Glomerular visceral epithelial cell (primary cell): Measurements from ENCODE around the gene AURKAIP1.

ENCODE experiments used
- DNase-seq: peaks from one replicate; pipeline ENCODE4 v3.0.0-alpha.2; 2016; ENCODE audit errors: extremely low spot score

Gene AURKAIP1

DNA sequence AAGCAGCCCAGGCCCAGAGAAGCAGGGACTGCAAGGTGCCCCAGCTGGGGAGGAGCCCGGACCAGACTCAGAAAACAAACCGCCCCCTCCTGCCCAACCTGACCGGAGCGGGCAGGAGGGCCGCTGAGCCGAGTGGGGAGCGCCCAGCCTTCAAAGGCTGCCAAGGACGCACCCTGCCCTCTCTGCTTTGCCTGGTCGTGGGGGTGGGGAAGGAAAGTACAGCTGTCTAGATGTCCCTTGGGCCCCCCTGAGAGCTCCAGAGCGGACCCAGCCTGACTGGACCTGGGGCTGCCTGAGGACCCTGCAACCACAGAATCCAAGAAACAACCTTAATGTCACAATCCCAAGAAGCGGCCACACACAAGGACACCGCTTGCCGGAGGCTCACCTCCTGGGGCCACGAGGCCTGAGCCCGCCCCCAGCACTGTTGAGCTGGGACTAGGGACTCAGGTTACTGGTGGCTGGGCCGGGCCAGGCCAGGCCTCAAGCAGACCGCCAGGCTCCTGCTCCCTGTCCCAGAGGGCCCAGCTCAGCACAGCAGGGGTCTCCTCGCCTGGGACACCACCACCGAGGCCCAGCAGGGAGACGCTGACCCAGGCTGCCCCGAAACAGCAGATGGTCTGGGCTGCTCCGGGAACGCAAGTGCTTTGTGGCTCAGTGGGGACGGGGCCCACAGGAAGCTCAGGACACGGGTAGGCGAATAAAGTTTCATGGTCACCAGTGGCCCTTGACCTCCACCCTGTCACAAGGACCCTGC lies 27.2 kb downstream of the AURKAIP1 start:
- peak; percentile 59 for DNase-seq

DNA sequence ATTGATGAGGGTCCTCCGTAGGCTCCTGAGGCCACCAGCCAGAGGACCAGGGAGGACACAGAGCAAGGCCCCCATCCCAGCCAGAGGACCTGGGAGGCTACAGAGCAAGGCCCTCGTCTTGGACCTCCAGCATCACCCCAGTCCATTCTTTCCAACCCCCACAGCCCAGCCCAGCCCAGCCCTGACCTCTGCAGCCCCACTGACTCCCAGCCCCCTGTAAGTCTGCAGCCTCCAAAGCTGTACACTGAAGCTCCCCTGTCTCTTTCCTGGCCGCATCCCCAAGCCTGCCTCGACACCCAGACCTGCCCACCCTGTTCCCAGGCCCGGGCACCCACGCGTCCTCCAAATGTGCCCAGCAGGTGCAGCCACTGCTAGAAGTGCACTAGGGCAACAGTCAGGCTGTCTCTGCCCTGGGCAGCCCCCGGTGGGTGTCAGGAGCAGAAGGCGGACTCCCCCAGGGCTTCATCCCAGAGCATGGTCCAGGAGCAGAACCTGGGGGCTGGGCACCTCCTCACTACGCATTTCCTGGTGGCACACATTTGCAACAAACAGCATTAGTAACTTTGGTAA lies 27.9 kb downstream of the AURKAIP1 start:
- no peak for DNase-seq

DNA sequence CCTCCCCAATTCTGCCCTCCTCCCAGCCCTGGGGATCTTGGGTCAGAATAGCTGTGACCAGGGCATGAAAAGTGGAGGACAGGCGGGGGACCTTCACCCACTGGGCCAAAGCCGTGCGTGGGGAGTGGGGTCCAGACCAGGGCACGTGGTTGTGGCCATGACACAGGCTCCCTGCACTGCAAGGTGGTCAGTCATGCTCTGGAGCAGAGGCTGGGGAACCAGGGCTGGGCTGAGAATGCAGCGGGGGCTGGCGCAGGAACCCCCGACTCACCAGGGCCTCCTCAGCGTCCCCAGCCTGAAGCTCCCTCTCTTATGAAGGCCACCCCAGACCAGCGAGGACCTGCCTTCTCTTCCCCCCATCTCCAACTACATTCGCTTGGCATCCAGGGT lies 28.5 kb downstream of the AURKAIP1 start:
- no peak for DNase-seq

DNA sequence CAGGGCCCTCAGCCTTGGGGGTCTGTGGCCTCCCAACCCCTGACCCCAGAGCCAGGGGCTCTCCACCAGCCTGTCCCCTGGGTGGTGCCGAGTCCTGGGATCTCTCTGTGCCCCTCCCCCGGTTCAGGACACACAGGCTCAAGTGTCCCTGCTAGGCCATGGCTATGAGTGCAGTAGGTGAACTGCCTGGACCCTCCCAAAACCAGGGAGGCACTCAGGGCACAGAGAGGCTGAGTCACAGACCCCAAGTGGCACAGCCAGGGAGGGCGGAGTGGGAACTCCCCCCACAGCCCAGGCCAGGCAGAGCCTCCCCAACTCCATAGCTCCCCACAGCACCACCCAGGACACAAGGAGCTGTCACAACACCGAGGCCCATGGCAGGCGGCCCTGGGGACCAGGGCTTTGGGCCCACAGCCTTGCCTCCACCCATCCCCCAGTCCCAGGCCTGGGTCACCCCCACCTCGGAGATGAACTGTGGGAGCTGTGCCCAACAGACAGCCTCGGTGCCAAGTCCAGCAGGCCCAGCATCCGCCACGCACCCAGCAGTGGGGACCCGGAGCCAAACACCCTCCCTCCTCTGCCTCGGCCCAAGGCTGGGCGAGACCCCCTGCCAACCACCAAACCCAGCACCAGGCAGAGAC lies 29.0 kb downstream of the AURKAIP1 start:
- no peak for DNase-seq

DNA sequence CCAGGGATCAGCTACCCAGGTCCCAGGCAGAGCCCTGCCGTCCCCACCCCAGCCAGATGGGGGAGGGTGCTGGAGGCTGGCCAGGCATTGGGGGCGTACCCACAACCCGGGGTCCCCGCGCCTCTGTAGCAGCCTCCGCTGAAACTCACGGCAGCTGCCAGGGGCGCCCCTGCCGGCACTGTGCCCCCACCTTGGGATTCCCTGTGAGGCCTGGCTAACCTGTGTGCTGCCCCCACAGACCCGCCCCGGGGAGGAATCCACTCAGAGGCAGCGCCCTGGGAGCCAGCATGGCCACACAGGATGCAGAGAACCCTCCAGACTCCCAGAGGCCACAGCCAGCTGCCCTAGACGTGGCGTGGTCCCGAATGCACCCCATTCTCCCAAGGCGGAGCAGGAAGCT lies 29.6 kb downstream of the AURKAIP1 start:
- no peak for DNase-seq

DNA sequence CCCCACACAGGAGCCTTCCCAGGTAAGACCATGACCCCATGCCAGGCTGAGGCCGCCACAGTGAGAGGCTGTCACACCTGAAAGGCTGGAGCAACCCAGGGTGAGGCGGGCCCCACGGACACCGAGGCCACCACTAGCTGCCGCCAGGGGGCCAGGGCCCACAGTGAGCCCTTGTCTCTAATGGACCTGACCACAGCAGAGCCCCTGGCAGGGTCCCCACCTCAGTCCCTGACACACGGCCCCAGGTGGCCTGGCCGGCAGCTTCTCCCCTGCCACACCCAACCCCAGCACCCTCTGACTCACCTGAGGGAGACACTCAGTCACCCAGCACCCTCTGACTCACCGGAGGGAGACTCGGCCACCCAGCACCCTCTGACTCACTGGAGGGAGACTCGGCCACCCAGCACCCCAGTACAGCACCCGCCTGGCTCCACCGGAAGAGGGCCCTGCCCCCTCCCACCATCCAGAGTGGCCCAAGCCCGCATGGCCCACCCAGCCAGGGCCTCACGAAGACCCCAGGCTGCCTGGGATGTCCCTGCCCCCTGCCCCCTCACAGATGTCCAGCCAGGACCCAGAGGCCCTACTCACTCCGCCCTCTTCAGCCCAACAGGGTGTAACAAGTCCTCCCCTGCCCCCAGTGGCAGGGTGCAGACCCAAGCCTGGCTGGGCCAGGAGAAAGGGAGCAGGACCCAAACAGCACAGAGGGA lies 30.2 kb downstream of the AURKAIP1 start:
- DNase-seq: peak; percentile 75

DNA sequence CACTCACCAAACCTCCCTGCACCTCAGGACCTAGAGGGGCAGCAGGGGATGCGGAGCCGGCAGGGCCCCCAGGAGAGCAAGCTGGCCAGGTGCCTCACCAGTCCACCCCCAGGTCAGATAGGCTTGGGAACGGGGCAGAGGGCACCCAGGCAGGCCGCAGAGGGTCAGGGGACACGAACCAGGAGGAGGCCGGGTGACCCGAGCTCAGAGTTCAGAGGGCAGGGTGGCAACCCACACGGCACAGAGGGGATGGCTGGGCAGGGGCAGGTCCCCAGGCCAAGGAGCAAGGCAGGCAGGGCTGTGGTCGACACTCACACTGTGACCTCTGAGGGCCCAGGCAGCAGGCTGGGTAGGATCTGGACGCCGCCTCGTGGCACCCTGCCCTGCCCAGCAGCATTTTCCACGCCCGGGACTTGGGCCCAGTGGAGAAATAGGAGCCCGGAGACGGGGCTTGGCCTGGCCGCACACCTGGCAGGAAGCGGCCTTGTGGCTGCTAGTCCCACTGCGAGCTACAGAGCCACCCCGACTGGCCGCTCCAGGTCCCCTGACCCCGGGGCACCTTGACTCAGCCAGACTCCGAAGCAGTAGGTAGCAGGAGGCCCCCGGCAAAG lies 31.1 kb downstream of the AURKAIP1 start:
- DNase-seq: no peak

DNA sequence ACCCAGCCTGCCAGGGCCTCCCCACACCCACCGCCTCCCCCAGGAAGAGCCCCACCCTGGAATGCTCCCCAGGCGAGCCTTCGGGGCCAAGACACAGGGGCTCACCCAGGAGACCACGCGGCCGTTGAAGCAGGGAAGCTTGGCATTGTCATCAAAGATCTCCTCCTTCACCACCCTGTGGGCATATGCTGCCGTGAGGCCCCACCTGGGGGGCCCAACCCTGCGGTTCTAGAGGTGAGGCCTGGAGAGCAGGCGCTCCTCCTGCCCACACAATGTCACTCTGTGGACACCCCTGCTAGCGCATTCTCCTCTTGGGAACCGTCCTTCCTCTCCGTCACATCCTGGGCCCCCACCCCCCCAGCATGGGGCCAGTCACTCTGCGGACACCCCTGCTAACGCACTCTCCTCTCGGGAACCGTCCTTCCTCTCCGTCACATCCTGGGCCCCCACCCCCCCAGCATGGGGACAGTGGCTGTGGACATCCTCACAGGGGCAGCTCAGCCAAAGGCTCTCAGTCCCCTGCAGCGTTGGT lies 32.4 kb downstream of the AURKAIP1 start:
- no peak for DNase-seq

DNA sequence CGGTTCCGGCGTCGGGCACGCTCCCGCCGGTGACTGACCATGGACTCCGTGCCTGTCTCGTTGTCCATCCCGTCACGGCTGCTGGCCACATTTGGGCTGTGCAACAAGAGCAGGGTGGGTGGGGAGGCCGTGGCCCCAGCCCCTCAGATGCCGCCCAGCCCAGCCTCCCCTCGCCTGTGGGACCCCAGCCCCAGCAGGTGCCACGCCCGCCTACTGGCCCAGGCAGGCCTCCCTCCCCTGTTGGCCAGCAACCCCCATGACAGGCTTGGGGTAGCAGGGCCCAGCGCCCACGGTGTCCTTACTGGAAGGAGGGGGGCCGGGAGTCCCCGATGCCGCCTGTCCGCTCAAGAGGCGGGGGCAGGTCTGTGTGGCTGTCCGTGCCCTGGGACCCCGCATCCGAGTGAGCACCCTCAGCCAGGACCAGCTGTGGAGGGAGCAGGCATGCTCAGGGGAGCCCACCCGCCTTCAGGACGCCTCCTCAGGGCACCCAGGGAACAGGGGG lies 32.9 kb downstream of the AURKAIP1 start:
- DNase-seq: no peak

DNA sequence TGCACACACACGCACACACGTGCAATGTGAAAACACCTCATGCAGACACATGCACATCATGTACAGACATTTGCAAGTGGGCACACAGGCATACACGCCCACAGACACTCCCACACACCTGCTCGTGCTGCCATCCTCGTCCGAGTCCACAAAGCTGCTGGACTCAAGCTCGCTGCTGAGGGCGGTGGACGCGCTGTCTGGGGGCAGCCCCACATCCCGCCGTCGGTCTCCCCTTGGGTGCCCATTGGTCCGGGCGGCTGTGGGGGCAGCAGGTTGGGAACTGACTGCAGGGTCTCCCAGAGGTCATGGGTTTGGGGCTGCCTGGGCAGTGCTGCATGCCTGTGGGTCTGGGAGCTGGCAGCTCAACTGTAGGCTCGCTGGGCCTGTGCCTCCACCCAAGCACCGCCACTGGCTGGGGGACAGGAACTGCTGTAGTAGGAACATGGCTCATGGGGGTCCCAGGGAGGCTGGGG lies 33.4 kb downstream of the AURKAIP1 start:
- DNase-seq: no peak

DNA sequence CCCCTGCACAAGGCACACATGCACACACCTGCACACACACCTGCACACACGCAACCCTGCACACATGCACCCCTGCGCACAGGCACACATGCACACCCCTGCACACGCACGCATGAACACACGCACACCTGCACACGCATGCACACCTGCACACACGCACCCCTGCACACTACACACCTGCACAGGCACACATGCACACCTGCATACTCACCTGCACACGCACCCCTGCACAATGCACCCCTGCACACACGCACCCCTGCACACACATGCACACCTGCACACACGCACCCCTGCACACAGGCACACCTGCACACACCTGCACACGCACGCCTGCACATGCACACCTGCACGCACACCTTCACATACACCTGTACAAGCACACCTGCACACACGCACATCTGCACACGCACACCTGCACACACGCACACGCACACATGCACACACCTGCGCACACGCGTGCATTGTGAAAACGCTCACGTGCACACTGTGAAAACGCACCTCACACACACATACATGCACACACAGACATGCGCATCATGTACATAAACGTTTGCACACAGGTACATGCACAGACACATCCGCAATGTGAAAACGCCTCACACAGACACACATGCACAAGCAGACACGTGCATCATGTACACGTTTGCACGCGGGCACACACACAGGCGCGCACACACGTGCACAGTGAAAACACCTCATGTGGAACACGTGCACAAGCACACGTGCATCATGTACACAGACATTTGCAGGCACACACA lies 34.0 kb downstream of the AURKAIP1 start:
- no peak for DNase-seq

DNA sequence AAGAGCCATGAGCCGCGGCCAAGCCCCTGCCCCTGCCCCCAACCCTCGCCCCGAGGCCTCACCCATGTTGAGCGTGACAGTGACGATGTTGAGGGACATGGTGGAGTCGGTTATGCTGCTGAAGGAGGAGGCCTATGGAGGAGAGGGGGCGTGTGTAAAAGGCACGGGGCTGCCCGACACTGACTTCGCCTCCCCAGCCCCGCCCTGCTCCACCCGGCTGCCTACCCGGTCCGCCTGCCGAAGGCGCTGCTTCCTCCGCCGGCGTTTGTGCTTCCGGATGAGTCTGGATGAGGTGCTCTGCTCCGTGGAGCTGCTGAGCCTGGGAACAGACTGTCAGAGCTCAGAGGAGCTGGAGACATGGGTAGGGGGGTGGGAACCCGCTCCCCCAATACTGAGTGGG lies 34.8 kb downstream of the AURKAIP1 start:
- no peak for DNase-seq

DNA sequence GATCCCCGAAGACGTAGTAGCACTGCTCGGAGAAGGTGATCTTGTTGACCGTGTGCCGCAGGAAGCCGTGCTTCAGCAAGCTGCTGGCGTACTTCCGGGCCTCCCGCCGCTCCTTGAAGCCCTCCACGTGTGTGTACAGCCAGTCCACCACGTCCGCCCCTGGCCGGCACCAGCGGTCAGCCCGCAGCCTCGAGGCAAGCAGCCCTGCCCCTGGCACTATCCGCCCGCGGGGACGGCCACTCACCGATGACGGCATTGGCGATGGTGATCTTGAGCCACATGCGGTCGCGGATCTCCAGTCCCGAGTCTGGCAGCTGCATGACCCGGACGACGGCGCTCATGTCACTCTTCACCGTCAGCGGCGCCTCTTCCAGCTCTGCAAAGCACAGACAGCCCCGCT lies 36.7 kb downstream of the AURKAIP1 start:
- no peak for DNase-seq

DNA sequence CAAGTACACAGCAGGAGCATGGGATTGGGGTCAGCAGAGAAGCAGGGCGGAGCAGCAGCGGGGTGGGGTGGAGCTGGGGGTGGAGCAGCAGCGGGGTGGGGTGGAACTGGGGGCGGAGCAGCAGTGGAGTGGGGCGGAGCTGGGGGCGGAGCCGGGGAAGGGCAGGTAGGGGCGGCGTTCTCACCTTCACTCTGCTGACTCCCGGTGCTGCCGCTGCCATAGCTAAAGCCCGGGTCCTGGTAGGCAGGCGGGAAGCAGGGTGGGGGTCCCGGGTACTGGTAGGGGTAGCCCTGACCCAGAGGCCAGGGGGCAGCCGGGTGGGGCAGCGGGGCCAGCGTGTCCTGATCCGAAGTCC lies 37.2 kb downstream of the AURKAIP1 start:
- DNase-seq: no peak

DNA sequence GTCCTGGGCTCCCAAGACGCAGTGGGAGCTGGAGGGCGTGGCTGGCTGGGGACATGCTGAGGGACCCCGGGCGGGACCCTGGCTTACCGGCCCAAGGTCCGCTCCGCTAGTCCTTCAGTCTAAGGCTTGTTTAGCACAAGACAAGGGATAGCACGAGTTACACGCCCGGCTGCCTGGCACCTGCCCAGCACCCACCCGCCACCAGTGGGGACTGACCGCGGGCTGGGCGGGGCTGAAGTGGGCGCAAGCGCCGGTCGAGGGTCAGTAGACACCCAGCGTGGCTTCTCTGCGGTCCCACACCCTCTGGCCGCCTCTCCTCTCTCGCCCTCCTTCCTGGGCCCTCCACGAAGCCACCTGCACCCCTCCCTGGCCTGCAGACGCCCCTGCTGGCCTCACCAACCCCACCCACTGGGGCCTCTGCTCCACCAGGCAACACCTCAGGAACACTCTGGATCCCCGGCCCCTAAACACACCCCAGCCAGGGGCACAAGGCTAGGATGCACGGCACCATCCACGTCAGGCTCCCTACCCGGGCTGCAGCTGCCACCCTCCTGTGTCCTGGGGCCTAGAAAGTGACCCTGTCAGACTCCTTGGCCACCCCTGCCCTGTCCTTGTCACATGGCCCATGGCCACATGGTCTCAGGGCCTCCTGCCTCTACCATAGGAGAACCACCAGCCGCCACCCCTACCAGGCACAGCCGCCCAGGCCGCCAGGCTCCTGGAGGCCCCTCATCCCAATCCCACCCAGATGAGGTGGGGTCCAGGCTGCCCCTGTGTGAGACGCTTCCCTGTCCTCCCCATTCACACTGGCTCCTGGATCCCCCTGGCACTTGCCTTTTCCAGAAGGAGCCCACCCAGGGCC lies 37.8 kb downstream of the AURKAIP1 start:
- DNase-seq: no peak

DNA sequence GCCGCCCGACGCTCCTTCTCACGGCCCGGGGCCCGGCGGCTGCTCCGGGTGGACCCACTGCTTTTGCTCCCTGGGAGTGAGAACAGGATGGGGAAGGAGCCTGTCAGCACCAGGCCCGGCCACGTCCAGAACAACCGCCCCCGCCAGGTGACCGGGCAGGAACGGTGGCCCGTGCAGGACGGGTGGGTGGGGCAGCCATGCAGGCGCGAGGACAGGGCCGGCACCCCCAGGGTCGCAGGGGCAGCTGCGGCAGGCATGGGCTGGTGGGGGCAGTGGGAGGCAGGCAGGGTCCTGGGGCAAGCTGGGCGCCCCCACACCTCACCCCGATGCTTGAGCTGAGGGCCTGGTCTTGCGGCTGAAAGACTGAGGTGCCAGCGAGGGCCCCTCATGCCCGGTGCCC lies 38.6 kb downstream of the AURKAIP1 start:
- no peak for DNase-seq

DNA sequence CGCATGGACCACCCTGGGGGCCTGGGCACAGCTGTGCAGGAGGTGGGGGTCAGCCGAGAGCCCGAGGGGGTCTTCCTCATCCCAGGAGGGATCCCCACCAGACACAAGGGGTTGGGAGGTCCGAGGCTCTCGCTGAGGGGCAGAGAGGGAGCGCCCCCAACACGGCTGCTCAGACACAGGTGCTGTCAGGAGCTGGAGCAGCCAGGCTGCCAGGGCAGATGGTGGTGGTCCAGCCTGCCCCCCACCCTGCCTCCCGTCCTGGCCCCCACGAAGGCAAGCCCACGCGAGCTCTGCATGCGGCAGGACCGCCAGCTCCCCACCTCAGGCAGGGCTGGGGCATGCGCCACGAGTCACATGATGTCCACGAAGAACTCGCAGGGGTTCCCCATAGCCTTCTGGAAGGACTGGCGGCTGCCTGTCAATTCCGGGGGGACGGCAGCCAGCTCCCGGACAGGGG lies 39.2 kb downstream of the AURKAIP1 start:
- no peak for DNase-seq

DNA sequence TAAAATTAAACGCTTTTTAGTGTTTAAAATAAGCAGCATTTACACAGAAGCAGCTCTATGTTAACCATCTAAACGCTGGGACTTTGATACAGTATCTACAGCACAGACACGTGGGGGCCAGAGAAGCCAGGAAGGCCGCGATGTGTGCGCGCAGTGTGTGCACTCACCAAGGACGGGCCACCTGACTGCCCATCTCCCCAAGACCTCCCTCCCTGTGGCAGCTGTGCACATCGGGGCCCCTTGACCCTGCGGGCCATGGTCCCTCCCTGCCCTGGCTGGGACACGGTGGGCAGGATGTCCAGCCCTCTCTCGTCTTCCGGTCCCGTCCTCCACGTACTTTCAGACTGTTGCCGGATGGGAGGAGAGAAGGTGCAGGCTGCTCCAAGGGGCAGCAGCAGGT lies 39.7 kb downstream of the AURKAIP1 start:
- no peak for DNase-seq

DNA sequence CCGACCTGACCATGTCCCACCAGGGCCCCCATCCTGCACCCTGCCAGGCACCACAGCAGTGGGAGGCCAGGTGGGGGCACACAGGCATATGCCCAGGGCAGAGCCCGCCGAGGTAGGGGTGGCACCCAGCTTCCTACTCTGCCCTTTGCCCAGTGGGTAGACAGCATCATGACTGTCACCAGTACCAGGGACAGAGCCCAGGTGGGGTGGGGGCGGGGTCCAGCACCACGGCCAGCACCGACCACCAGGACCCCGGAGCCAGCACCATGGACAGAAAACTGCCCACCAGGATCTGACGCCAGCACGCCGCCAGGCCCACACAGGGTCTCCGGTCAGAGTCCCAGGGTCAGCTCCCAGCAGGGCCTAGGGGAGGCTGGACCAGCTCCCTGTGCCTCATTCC lies 40.2 kb downstream of the AURKAIP1 start:
- DNase-seq: no peak
